H1 (cell line): ENCODE measurements around the gene SLC6A19. TPM values are rescaled to one million over a fixed set of nuclear protein-coding genes. Genes with fewer than 3 reads are reported as not detected.

ENCODE experiments used
- CHD2 ChIP-seq: IDR thresholded peaks from 2 replicates; pipeline ENCODE4 v1.6.1; 2012; ENCODE audit warnings: low read length, improper control_type of control experiment
- EZH2 ChIP-seq: fragments of 200-600 bp; sonication (generic); IDR thresholded peaks from 2 replicates; pipeline ENCODE4 v1.7.1; 2012; ENCODE audit warnings: low read depth, mild to moderate bottlenecking, moderate library complexity, low read length, inconsistent platforms; ENCODE audit not compliant: severe bottlenecking
- GABPA ChIP-seq: IDR thresholded peaks from 2 replicates; pipeline ENCODE4 v1.6.1; 2011; ENCODE audit warnings: mild to moderate bottlenecking, low read length, moderate library complexity, borderline replicate concordance; ENCODE audit not compliant: insufficient read depth
- SUZ12 ChIP-seq: fragments of 200-600 bp; sonication (generic); IDR thresholded peaks from 2 replicates; pipeline ENCODE4 v1.6.1; 2012; ENCODE audit warnings: mild to moderate bottlenecking, inconsistent platforms, low read length, moderate library complexity, mixed read lengths
- polyA plus RNA-seq, 7 experiments: library from polyadenylated mRNA; depleted of rRNA in 3 of 7; stranded (reverse) in 5 of 7; unstranded in 2 of 7; fragments of >200 nt in 5 of 7; fragments of 200-250 nt in 2 of 7; gene quantifications; 1 replicate in 5 of 7; 2 replicates in 1 of 7; 4 replicates in 1 of 7; pipeline versions ENCODE4 v1.2.1 to v1.2.3, GENCODE V29; 2011 to 2013; ENCODE audit warnings: missing spikeins in 2 of 7, mixed read lengths in 2 of 7
- total RNA-seq: library from RNA; stranded (reverse); fragmentation: NEBNext Ultra II Directional; extraction: Animal tissue kit (Norgen Biotek cat#: 25700); gene quantifications from 2 replicates; pipeline ENCODE4 v1.2.1, GENCODE V29; 2021

The SLC6A19 gene
- total and polyA plus RNA-seq, 2 of the 8 experiments (the other 6 are each of a cell fraction or from before 2014, with no cell fraction given) = 0.02 TPM; not detected in 1

DNA sequence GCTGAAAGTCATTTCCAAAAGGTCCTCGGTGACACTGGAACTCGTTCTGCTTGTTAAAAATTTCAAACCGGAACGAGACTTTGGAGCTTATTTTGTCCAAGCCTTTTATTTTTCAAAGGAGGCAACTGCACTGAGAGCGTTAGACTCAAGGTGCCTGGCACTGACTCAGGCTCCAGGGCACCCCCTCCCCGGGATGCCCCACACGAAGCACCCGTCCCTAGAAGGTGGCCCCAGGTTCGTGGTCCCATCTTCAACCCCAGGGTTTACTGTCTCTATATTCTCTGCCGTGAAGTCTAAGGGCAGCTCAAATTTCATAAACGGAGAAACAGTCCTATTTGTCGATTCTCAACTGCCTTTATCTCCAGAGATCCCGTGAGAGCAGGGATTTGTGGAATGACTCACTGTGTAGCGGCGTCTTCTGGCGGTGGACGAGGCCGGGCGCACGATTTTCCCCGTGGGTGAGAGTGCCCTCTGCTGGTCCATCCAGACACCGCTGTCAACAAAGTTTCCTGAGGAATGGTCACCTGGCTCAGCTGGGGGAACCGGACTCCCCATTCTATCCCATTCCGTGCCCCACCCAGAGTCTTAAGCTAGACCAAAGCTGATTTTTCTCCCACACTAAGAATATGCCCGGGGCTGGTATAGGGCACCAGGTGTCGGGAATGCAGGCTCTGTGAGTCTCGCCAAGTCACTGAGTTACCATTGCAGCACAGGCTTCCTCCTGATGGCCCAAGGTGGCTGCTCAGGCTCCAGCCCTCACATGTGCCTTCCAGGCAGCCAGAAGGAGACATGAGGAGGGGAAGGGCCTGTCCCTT lies 27.1 kb upstream of the SLC6A19 start (continued):
- TF ChIP-seq EZH2 = no peak
- peak; percentile 80 for TF ChIP-seq CHD2
- TF ChIP-seq GABPA = peak; percentile 61; the same call in 1 of the 2 replicates
- TF ChIP-seq SUZ12 = no peak
